HCT116 (cell line): ENCODE measurements around the gene PRPF6. TPM values are rescaled to one million over a fixed set of nuclear protein-coding genes. Genes with fewer than 3 reads are reported as not detected.

Source experiments
- ATAC-seq: fragments of 200-7000 bp; cut with Tn5 transposase; 2 replicates; pipeline ENCODE4 v1.9.1; 2020; ENCODE audit warnings: mild to moderate bottlenecking, moderate library complexity
- BruUV-seq: library from RNA; stranded (reverse); fragments of 400-500 nt; replicated peaks from 2 replicates; lab custom pipeline; 2021; lab: Mats Ljungman, UMichigan
- CTCF ChIA-PET: fragments of 300-600 bp; sonication (Branson Sonifier 250); formaldehyde crosslinking; loops from one replicate; lab custom pipeline; 2021; ENCODE audit warnings: antibody characterized with exemption; lab: Charles Lee
- POLR2A ChIA-PET: fragments of 300-600, 350-600 bp; sonication (Branson Sonifier 250); formaldehyde crosslinking; loops from one replicate; lab custom pipeline; 2021; ENCODE audit warnings: antibody characterized with exemption; lab: Charles Lee
- RAD21 ChIA-PET, 2 experiments: fragments of 300-600 bp; sonication (Branson Sonifier 250); formaldehyde crosslinking; loops; one replicate each; lab custom pipeline; 2023; ENCODE audit warnings: low total read pairs in 2 of 2; ENCODE audit not compliant: uncharacterized antibody in 2 of 2, unreplicated experiment in 2 of 2, low non-redundant PET in 1 of 2; lab: Charles Lee
- DNase-seq: peaks from one replicate; pipeline ENCODE4 v3.0.0-alpha.2; 2010; ENCODE audit warnings: low read depth, low spot score
- H2AFZ ChIP-seq: fragments of 200-600 bp; shearing (Covaris generic), sonication (generic); 2 replicates; pipeline ENCODE4 v1.6.1; 2017; ENCODE audit warnings: low read depth, mixed run types, mixed read lengths, antibody characterized with exemption, low read length; ENCODE audit not compliant: poor library complexity, severe bottlenecking
- H3K27ac ChIP-seq: 2 replicates; pipeline ENCODE4 v1.5.1; 2012; ENCODE audit warnings: low read depth, low read length
- H3K27me3 ChIP-seq: fragments of 200-600 bp; sonication (generic); 2 replicates; pipeline ENCODE4 v1.6.1; 2016; ENCODE audit warnings: mixed run types, low read length, mixed read lengths; ENCODE audit not compliant: insufficient read depth
- H3K36me3 ChIP-seq, 2 experiments: fragments of 200-500 bp in 1 of 2; fragments of 200-600 bp in 1 of 2; sonication (Bioruptor generic) in 1 of 2; sonication (generic) in 1 of 2; 2 replicates each; pipeline versions ENCODE4 v1.5.1 to v1.6.1; 2014 to 2016; ENCODE audit warnings: low read length in 2 of 2, inconsistent platforms in 1 of 2, mixed read lengths in 1 of 2, mixed run types in 1 of 2; ENCODE audit not compliant: insufficient read depth in 2 of 2, control insufficient read depth in 1 of 2
- H3K4me1 ChIP-seq, 2 experiments: fragments of 200-600 bp in 1 of 2; sonication (generic) in 1 of 2; 2 replicates each; pipeline versions ENCODE4 v1.5.1 to v1.6.1; 2012 to 2017; ENCODE audit warnings: low read length in 2 of 2, inconsistent platforms in 1 of 2, mild to moderate bottlenecking in 1 of 2, mixed read lengths in 1 of 2, mixed run types in 1 of 2, moderate library complexity in 1 of 2; ENCODE audit not compliant: insufficient read depth in 2 of 2, control insufficient read depth in 1 of 2
- H3K4me2 ChIP-seq: fragments of 200-600 bp; sonication (generic); 2 replicates; pipeline ENCODE4 v1.6.1; 2017; ENCODE audit warnings: mixed run types, low read length, mixed read lengths
- H3K4me3 ChIP-seq, 2 experiments: fragments of 200-600 bp in 1 of 2; sonication (generic) in 1 of 2; replicated peaks in 1 of 2; 2 replicates each; pipeline ENCODE4 v1.5.1; 2011 to 2016; ENCODE audit warnings: low read length in 2 of 2, control low read depth in 1 of 2, low read depth in 1 of 2, mild to moderate bottlenecking in 1 of 2, mixed read lengths in 1 of 2, mixed run types in 1 of 2
- H3K79me2 ChIP-seq: fragments of 200-600 bp; sonication (generic); 2 replicates; pipeline ENCODE4 v1.6.1; 2017; ENCODE audit warnings: mild to moderate bottlenecking, mixed run types, low read length, moderate library complexity, mixed read lengths; ENCODE audit not compliant: insufficient read depth
- H3K9ac ChIP-seq: fragments of 200-600 bp; sonication (generic); 2 replicates; pipeline ENCODE4 v1.6.1; 2016; ENCODE audit warnings: low read length, mixed read lengths
- H3K9me2 ChIP-seq: fragments of 200-600 bp; sonication (generic), shearing (Covaris generic); 2 replicates; pipeline ENCODE4 v1.6.1; 2017; ENCODE audit warnings: mixed run types, mild to moderate bottlenecking, moderate library complexity; ENCODE audit not compliant: insufficient read depth
- H3K9me3 ChIP-seq, 2 experiments: fragments of 200-500 bp in 1 of 2; fragments of 200-600 bp in 1 of 2; sonication (Bioruptor generic) in 1 of 2; sonication (generic) in 1 of 2; 2 replicates each; pipeline ENCODE4 v1.6.1; 2014 to 2017; ENCODE audit warnings: low read length in 2 of 2, mixed read lengths in 2 of 2, inconsistent platforms in 1 of 2, low read depth in 1 of 2, mild to moderate bottlenecking in 1 of 2, mixed run types in 1 of 2, moderate library complexity in 1 of 2; ENCODE audit not compliant: control insufficient read depth in 1 of 2, insufficient read depth in 1 of 2
- H4K20me1 ChIP-seq: fragments of 200-600 bp; sonication (generic), shearing (Covaris generic); 2 replicates; pipeline ENCODE4 v1.6.1; 2017; ENCODE audit warnings: mixed run types, mild to moderate bottlenecking, moderate library complexity; ENCODE audit not compliant: insufficient read depth
- CEBPB ChIP-seq: IDR thresholded peaks from 2 replicates; pipeline ENCODE4 v1.6.1; 2012; ENCODE audit warnings: low read depth
- ELF1 ChIP-seq: IDR thresholded peaks from 2 replicates; pipeline ENCODE4 v1.6.1; 2012; ENCODE audit warnings: low read depth, borderline replicate concordance
- EZH2 ChIP-seq: fragments of 200-600 bp; sonication (generic); IDR thresholded peaks from 2 replicates; pipeline ENCODE4 v1.6.1; 2017; ENCODE audit warnings: antibody characterized with exemption, mixed run types
- EZH2phosphoT487 ChIP-seq: fragments of 200-600 bp; IDR thresholded peaks from 2 replicates; pipeline ENCODE4 v1.6.1; 2018; ENCODE audit warnings: antibody characterized with exemption, borderline replicate concordance
- JUND ChIP-seq: IDR thresholded peaks from 2 replicates; pipeline ENCODE4 v1.6.1; 2012
- MAX ChIP-seq: IDR thresholded peaks from 2 replicates; pipeline ENCODE4 v1.6.1; 2012
- POLR2AphosphoS5 ChIP-seq: IDR thresholded peaks from 2 replicates; pipeline ENCODE4 v1.6.1; 2011; ENCODE audit warnings: mild to moderate bottlenecking, low read depth, low read length, moderate library complexity
- SIN3A ChIP-seq: IDR thresholded peaks from 2 replicates; pipeline ENCODE4 v1.6.1; 2012; ENCODE audit warnings: low read depth
- SP1 ChIP-seq: IDR thresholded peaks from 2 replicates; pipeline ENCODE4 v1.6.1; 2012; ENCODE audit warnings: low read depth
- SRF ChIP-seq: IDR thresholded peaks from 2 replicates; pipeline ENCODE4 v1.6.1; 2012; ENCODE audit warnings: low read depth
- TCF7L2 ChIP-seq: IDR thresholded peaks from 2 replicates; pipeline ENCODE4 v1.7.0; 2011; ENCODE audit warnings: borderline replicate concordance, inconsistent platforms; ENCODE audit not compliant: insufficient read depth, insufficient read length; ENCODE audit errors: extremely low read depth
- ZBTB33 ChIP-seq: IDR thresholded peaks from 2 replicates; pipeline ENCODE4 v1.6.1; 2011; ENCODE audit warnings: mild to moderate bottlenecking, low read length, moderate library complexity; ENCODE audit not compliant: insufficient replicate concordance; ENCODE audit errors: extremely low read depth
- ZFX ChIP-seq: fragments of 450-650 bp; IDR thresholded peaks from 2 replicates; pipeline ENCODE4 v1.6.1; 2017
- ZNF274 ChIP-seq: fragments of 200-500 bp; sonication (Bioruptor generic); IDR thresholded peaks from 2 replicates; pipeline ENCODE4 v1.6.1; 2014; ENCODE audit warnings: mild to moderate bottlenecking, low read depth, low read length, inconsistent platforms
- intact Hi-C: fragments of 100-400 bp; cut with micrococcal nuclease; formaldehyde crosslinking; loops from 2 replicates; pipeline ENCODE4 v1.10.0; 2022
- total RNA-seq: library from RNA; stranded (reverse); gene quantifications from one replicate; pipeline ENCODE4 v1.2.1, GENCODE V29; 2021; ENCODE audit not compliant: unreplicated experiment

PRPF6 gene
- total RNA-seq, 1 experiment from 2014 or later, result 74.9 TPM

- Histone ChIP-seq H3K4me3 (no peak overlapping the region), H3K4me1 (no peaks in the 10 kb centered on the region), H3K9ac (no peak overlapping the region), H4K20me1 (no peaks in the 10 kb centered on the region), H2AFZ (no peak overlapping the region), H3K79me2 (peaks cover 15% of the 10 kb centered on the region; the same call in 1 of the 2 replicates), H3K9me2 (no peaks in the 10 kb centered on the region), H3K4me2 (no peak overlapping the region), H3K27me3 (no peaks in the 10 kb centered on the region), H3K9me3 (no peaks in the 10 kb centered on the region), H3K27ac (no peak overlapping the region), H3K36me3 (peaks cover 23 to 25% of the 10 kb centered on the region in 2 experiments)
- BruUV-seq, result no TSS peak
- ChIA-PET CTCF (no interaction called here), RAD21 (no interaction called here), POLR2A (no interaction called here)
- DNase-seq (no peak), ATAC-seq (no peak)
- intact Hi-C loops, result no loop called here
- TF ChIP-seq MAX (no peak), SP1 (no peak), TCF7L2 (no peak), POLR2AphosphoS5 (no peak), ZFX (no peak), JUND (no peak), CEBPB (no peak), SRF (no peak), ELF1 (no peak), EZH2phosphoT487 (no peak), ZNF274 (no peak), EZH2 (no peak), SIN3A (no peak), ZBTB33 (no peak)
Measured at GRCh38 chr20:63933646-63934045, 47.3 kb upstream of the PRPF6 start.
